ENCODE results near the gene TPM3. TPM values are rescaled to one million over a fixed set of nuclear protein-coding genes. Genes with fewer than 3 reads are reported as not detected.

The TPM3 gene
- 578 and 599 TPM in 2 replicates for total RNA-seq (2014; rRNA removed; shearing (Covaris generic))
- polyA plus RNA-seq (2016; fragmentation: Nextera tagmentation; extraction: Ambion mirVana) = 557 and 570 TPM in 2 replicates

DNA sequence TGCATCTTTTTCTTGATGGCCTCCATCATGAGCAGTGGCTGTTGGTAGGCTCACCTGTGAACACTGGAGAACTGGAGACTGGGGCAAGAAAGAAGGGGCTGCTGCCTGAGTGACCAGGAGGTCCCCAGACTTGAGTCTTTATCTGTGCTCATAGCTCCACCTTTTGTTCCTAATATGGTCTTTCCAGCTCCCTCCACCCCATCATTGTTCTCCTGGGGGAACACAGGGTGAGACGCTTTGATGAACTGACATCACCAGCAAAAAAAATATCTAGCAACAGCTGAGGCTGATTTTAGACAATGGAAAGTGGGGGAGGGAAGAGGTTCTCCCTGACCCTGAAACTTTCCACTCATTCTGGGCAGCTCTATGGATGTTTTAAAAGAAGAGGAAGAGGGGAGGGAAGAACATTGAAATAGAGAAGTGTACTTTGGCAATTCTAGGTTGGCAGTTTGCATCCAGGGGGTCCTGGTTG lies at the start of gene TPM3:
TSS of gene TPM3 (minus strand) at position 111 of the 472 bp plus-strand sequence. CDS start at position 29, 82 bp downstream.
- no peaks in the 10 kb centered on the region for H3K36me3 ChIP-seq (ENCODE audit: low read depth)
- TF ChIP-seq EZH2 (IDR thresholded peaks at IDR 0.05; ENCODE audit: insufficient read depth, poor library complexity, severe bottlenecking) (no peak), EZH2phosphoT487 (IDR thresholded peaks at IDR 0.05; ENCODE audit: insufficient read depth, low read depth) (no peak)
- no peaks in the 10 kb centered on the region for H3K27me3 ChIP-seq (replicated peaks; ENCODE audit: insufficient read depth)
- H3K79me2 ChIP-seq (ENCODE audit: insufficient read depth) = no peaks in the 10 kb centered on the region
- no peak within 1 kb of the TSS for H2AFZ ChIP-seq
- no peak within 1 kb of the TSS for H3K4me3 ChIP-seq
- no peaks in the 10 kb centered on the region for H3K9me2 ChIP-seq (ENCODE audit: insufficient read depth)
- WGBS, 2 experiments (ENCODE audit: low coverage in 1 of 2, low lambda C conversion rate in 2 of 2, missing lambda C conversion rate in 2 of 2) = 0 to 4% methylated on average over 1 of the region's 1 CpG
- no peaks in the 10 kb centered on the region for H3F3A ChIP-seq (ENCODE audit: insufficient read depth)
- DNase-seq = no peak
- no peak within 1 kb of the TSS for H3K4me2 ChIP-seq (ENCODE audit: unreplicated experiment)
- in situ Hi-C loops (cut with MboI) = no loop called here
- H3K9me3 ChIP-seq (ENCODE audit: low read depth) = no peaks in the 10 kb centered on the region
- H3K4me1 ChIP-seq (ENCODE audit: insufficient read depth) = peaks cover 6% of the 10 kb centered on the region; the same call in 1 of the 2 replicates
- no peak within 1 kb of the TSS for H3K9ac ChIP-seq
- H4K20me1 ChIP-seq (ENCODE audit: insufficient read depth) = no peaks in the 10 kb centered on the region
- H3K27ac ChIP-seq = no peak within 1 kb of the TSS

DNA sequence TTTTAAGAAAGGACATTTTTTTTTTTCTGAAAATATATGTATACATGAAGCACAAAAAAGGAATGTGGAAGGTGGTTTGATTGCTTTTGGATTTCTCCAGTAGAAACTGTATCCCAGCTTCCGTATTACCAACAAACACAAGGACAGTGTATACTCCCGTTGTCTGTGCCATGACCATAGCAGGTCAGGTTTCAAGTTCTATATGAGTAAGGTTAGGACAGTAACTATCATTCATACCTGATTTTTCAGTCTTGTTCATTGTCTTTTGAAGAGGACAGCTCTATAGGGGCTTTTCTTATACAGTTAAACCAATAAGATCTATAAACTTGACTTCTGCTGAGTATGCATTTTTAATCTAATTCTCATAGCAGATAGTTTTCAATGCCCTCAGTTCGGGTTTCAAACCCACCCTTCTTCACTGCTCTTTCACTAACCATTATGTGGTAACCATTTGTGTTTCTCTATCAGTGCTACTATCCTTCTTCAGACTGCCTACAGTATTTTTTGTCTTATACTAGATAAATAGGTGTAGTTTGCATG lies 48.5 kb upstream of the TPM3 start:
- no peak for TF ChIP-seq EZH2 (IDR thresholded peaks at IDR 0.05; ENCODE audit: insufficient read depth, poor library complexity, severe bottlenecking)
- no peak for TF ChIP-seq EZH2phosphoT487 (IDR thresholded peaks at IDR 0.05; ENCODE audit: insufficient read depth, low read depth)
- peaks cover 80% of the 10 kb centered on the region for H3K36me3 ChIP-seq (ENCODE audit: low read depth)

DNA sequence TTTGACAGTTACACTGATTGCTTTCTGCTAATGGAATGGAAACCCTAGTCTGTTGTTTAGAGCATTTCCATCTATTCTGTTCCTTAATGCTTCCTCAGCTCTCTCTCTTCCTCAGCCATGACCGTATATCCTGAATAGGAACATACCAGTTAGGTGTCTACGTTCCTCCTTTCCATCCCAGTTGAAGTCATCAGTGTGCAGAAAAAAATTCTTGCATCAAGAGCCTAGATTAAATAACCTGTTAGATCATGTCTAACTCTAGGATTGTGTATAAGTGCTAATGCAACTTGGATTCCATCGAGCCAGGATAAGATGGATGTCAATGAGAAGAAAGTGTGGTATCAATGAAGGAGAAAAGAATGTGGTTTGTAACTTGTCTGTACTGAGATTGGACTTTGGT lies 47.6 kb upstream of the TPM3 start:
- H3K27ac ChIP-seq = no peak overlapping the region
- H3K9me3 ChIP-seq (ENCODE audit: low read depth) = no peaks in the 10 kb centered on the region
- no peaks in the 10 kb centered on the region for H3K27me3 ChIP-seq (replicated peaks; ENCODE audit: insufficient read depth)
- DNase-seq = no peak
- peaks cover 51% of the 10 kb centered on the region for H3F3A ChIP-seq (ENCODE audit: insufficient read depth)
- TF ChIP-seq EZH2phosphoT487 (IDR thresholded peaks at IDR 0.05; ENCODE audit: insufficient read depth, low read depth) (no peak), EZH2 (IDR thresholded peaks at IDR 0.05; ENCODE audit: insufficient read depth, poor library complexity, severe bottlenecking) (no peak)
- WGBS, 2 experiments (ENCODE audit: low coverage in 1 of 2, low lambda C conversion rate in 2 of 2, missing lambda C conversion rate in 2 of 2) = 81 to 87% methylated on average over 3 of the region's 3 CpGs
- no peak overlapping the region for H3K9ac ChIP-seq
- in situ Hi-C loops (cut with MboI) = no loop called here
- peaks cover 3% of the 10 kb centered on the region; the same call in 1 of the 2 replicates for H3K4me1 ChIP-seq (ENCODE audit: insufficient read depth)
- H3K4me2 ChIP-seq (ENCODE audit: unreplicated experiment) = no peak overlapping the region
- no peak overlapping the region for H3K4me3 ChIP-seq
- H4K20me1 ChIP-seq (ENCODE audit: insufficient read depth) = 0 out of 2 replicates have a peak, but pooled peaks cover 7% of the 10 kb centered on the region
- peaks cover 77% of the 10 kb centered on the region for H3K36me3 ChIP-seq (ENCODE audit: low read depth)
- H2AFZ ChIP-seq = no peak overlapping the region
- peaks cover 100% of the 10 kb centered on the region for H3K79me2 ChIP-seq (ENCODE audit: insufficient read depth)
- no peaks in the 10 kb centered on the region for H3K9me2 ChIP-seq (ENCODE audit: insufficient read depth)

More for the DNA sequence above, 48.5 kb upstream of the TPM3 start:
- Histone ChIP-seq H2AFZ (no peak overlapping the region), H3K4me2 (ENCODE audit: unreplicated experiment) (no peak overlapping the region), H3K27me3 (replicated peaks; ENCODE audit: insufficient read depth) (no peaks in the 10 kb centered on the region), H3K9me3 (ENCODE audit: low read depth) (no peaks in the 10 kb centered on the region), H3K9me2 (ENCODE audit: insufficient read depth) (no peaks in the 10 kb centered on the region), H3K9ac (no peak overlapping the region), H3K4me3 (no peak overlapping the region), H3K4me1 (ENCODE audit: insufficient read depth) (peaks cover 3% of the 10 kb centered on the region; the same call in 1 of the 2 replicates), H3K79me2 (ENCODE audit: insufficient read depth) (peaks cover 100% of the 10 kb centered on the region), H3F3A (ENCODE audit: insufficient read depth) (peaks cover 55% of the 10 kb centered on the region), H4K20me1 (ENCODE audit: insufficient read depth) (0 out of 2 replicates have a peak, but pooled peaks cover 7% of the 10 kb centered on the region), H3K27ac (no peak overlapping the region)
- WGBS, 2 experiments (ENCODE audit: low coverage in 1 of 2, low lambda C conversion rate in 2 of 2, missing lambda C conversion rate in 2 of 2) = 77 to 80% methylated on average over 3 of the region's 3 CpGs
- DNase-seq = no peak
- in situ Hi-C loops (cut with MboI) = no loop called here

DNA sequence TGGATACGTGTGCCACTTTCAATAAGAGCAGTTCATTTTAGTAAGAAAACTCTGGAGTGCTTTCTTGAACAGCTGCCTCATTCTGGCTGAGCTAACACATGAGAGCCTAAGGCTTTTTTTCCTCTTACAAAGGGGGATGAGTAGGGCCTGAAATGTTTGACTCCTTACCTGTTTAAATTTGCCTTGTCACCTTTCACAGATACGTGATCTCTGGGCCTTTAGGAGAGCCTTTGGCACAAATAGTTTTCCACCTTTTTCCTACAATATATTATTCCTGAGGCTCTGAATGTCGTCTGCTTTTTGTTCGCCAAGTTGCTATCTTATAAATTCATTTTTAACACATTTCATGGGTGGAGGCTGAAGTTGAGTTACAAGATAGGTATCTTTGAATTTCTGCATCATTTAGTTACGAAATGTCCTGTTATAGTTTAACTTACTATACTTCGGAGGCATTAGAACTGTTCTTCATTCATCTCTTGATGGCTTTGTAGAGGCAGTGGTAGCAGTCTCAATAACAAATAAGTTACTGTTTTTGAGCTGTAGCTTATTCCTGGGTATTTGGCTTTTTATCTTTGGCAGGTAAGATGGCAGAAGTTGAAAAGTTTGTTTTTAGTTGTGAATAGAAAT lies 46.1 kb upstream of the TPM3 start:
- Histone ChIP-seq H3K9me3 (ENCODE audit: low read depth) (no peaks in the 10 kb centered on the region), H2AFZ (no peak overlapping the region), H3K9ac (no peak overlapping the region), H3K36me3 (ENCODE audit: low read depth) (peaks cover 68% of the 10 kb centered on the region), H3K4me1 (ENCODE audit: insufficient read depth) (peaks cover 3% of the 10 kb centered on the region; the same call in 1 of the 2 replicates), H3K9me2 (ENCODE audit: insufficient read depth) (no peaks in the 10 kb centered on the region), H4K20me1 (ENCODE audit: insufficient read depth) (0 out of 2 replicates have a peak, but pooled peaks cover 7% of the 10 kb centered on the region), H3K27ac (no peak overlapping the region), H3F3A (ENCODE audit: insufficient read depth) (peaks cover 36% of the 10 kb centered on the region), H3K4me3 (no peak overlapping the region), H3K79me2 (ENCODE audit: insufficient read depth) (peaks cover 100% of the 10 kb centered on the region), H3K27me3 (replicated peaks; ENCODE audit: insufficient read depth) (no peaks in the 10 kb centered on the region), H3K4me2 (ENCODE audit: unreplicated experiment) (no peak overlapping the region)
- DNase-seq = no peak
- TF ChIP-seq EZH2phosphoT487 (IDR thresholded peaks at IDR 0.05; ENCODE audit: insufficient read depth, low read depth) = no peak
- TF ChIP-seq EZH2 (IDR thresholded peaks at IDR 0.05; ENCODE audit: insufficient read depth, poor library complexity, severe bottlenecking) = no peak
- in situ Hi-C loops (cut with MboI) = no loop called here
- 96 to 99% methylated on average over 6 of the region's 6 CpGs for WGBS, 2 experiments (ENCODE audit: low coverage in 1 of 2, low lambda C conversion rate in 2 of 2, missing lambda C conversion rate in 2 of 2)

Data from GM23248 (cell line).